Testis (tissue), 2 donors: ENCODE measurements around the gene HAUS2.

Experiments used
- CTCF ChIP-seq, 3 experiments: fragments of 450-650 bp in 2 of 3; fragments of 200-600 bp in 1 of 3; sonication (generic) in 1 of 3; IDR thresholded peaks; one replicate each; pipeline ENCODE4 v1.5.1; 2016 to 2019; ENCODE audit warnings: antibody characterized with exemption in 3 of 3, mild to moderate bottlenecking in 2 of 3, moderate library complexity in 1 of 3
- POLR2A ChIP-seq: fragments of 450-650 bp; IDR thresholded peaks from one replicate; pipeline ENCODE4 v1.6.1; 2017; ENCODE audit warnings: antibody characterized with exemption, mild to moderate bottlenecking, moderate library complexity

- no peak for TF ChIP-seq CTCF (IDR thresholded peaks at IDR 0.05)
- no peak for TF ChIP-seq POLR2A
Observed at GRCh38 chr15:42577514-42578031, 28.9 kb downstream of the HAUS2 start.
